ENCODE results near the gene GAREM2.

DNA sequence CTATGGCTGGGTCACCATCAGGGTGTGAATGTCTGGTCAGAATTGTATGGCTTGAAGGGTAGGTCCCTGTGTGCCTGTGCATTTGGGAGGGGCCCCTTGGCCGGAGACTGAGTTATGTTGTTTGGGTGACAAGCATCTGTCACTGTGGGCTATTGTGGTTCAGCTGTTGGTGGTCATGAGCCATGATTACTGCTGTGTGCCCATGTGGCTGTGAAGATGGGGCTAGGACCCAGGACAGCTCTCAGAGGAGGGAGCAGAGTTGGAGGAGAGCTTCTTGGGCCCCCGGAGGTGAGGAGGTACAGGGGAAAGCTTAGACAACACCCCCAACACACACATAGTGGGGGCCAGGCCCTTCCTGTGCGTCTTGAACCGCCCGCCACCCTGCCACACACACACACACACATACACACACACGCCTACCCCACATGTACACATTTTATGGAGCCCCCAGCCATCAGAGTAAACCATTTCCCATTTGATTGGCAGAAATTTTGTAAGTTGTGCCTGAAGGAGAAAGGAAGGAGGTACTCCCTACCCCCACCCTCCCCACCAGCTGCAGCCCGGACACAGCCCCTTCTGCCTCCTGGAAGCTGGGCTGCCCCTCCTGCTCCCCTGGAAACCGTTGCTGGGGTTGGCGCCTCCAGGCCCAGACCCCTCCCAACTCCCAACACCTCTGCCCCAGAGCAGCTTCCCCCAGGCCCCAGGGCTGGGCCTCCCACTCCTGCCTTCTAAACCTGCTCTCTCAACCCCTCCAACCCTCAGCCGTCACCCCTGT lies 2.0 kb downstream of the GAREM2 start:
- TF ChIP-seq POLR2AphosphoS5 (IDR thresholded peaks at IDR 0.05; ENCODE audit: low read depth, low read length) = no peak
- no peak for TF ChIP-seq TAF1 (IDR thresholded peaks at IDR 0.05; ENCODE audit: borderline replicate concordance, low read depth, low read length)

Measured in GM12892 (cell line).